ENCODE measurements around the gene SWI5.

Gene SWI5

DNA sequence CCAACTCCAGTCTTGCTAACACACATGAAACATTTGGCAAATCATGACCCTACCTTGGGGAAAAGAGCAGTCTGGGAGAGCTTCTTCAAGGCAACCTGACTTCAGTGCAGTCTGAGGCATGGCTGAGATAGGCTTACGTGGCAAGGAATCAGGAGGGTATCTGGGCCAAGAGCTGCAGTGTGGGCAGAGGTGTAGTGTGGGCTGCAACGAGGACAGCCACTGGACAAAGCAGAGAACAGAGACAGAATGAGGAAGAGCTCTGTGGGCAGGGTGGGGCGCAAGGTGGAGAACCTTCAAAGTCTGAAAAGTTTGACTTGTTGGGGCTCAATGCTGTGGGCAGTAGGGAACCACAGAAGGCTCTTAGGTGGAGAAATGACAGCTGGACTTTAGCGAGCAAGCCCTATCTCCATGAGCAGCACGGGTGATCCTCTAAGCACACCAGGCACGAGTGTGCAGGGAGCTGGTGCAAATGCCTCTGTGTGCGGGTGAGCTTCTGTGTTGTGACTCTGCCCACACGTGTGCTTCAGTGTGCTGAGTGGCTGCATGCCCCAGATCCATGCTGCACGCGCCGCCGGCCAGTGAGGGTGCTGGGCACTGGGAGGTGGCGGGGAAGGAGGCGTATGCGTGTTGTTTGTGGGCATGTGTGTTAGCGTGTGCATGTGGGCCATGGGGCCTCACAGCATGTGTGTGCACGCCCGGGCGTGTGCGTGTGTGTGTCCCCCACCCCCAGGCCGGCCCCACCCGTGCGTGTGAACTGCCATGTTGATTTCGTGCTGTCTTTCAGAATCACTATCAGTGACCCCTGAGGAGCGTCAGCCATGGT lies 23.5 kb upstream of the SWI5 start:
- H3K4me1 ChIP-seq (ENCODE audit: control insufficient read depth, insufficient read depth, low read length, poor library complexity, severe bottlenecking) = peaks cover 15% of the 10 kb centered on the region
- H3K36me3 ChIP-seq (ENCODE audit: control insufficient read depth, insufficient read depth, low read length) = peaks cover 37% of the 10 kb centered on the region
- H3K9me3 ChIP-seq (ENCODE audit: control insufficient read depth, low read length) = no peaks in the 10 kb centered on the region
- WGBS, 2 experiments (ENCODE audit: insufficient coverage in 2 of 2) = 96 to 97% methylated on average over 25 of the region's 25 CpGs
- no peak overlapping the region for H3K4me3 ChIP-seq (ENCODE audit: extremely low read depth, insufficient read depth, low read length, poor library complexity, severe bottlenecking)
- H3K27ac ChIP-seq (ENCODE audit: low read depth, low read length, severe bottlenecking) = no peak overlapping the region

- H3K4me3 ChIP-seq (ENCODE audit: extremely low read depth, insufficient read depth, low read length, poor library complexity, severe bottlenecking) = no peak overlapping the region
- H3K4me1 ChIP-seq (ENCODE audit: control insufficient read depth, insufficient read depth, low read length, poor library complexity, severe bottlenecking) = peaks cover 15% of the 10 kb centered on the region
- H3K36me3 ChIP-seq (ENCODE audit: control insufficient read depth, insufficient read depth, low read length) = peaks cover 44% of the 10 kb centered on the region
- WGBS, 2 experiments (ENCODE audit: insufficient coverage in 2 of 2) = 94 to 95% methylated on average over 26 to 27 of the region's 31 CpGs
- no peaks in the 10 kb centered on the region for H3K9me3 ChIP-seq (ENCODE audit: control insufficient read depth, low read length)
- H3K27ac ChIP-seq (ENCODE audit: low read depth, low read length, severe bottlenecking) = no peak overlapping the region
Measured at GRCh38 chr9:128253140-128253990, 22.7 kb upstream of the SWI5 start.

- Histone ChIP-seq H3K4me1 (ENCODE audit: control insufficient read depth, insufficient read depth, low read length, poor library complexity, severe bottlenecking) (peaks cover 15% of the 10 kb centered on the region), H3K36me3 (ENCODE audit: control insufficient read depth, insufficient read depth, low read length) (peaks cover 50% of the 10 kb centered on the region), H3K27ac (ENCODE audit: low read depth, low read length, severe bottlenecking) (no peak overlapping the region), H3K4me3 (ENCODE audit: extremely low read depth, insufficient read depth, low read length, poor library complexity, severe bottlenecking) (no peak overlapping the region), H3K9me3 (ENCODE audit: control insufficient read depth, low read length) (no peaks in the 10 kb centered on the region)
- 89 to 98% methylated on average over 5 of the region's 7 CpGs for WGBS, 2 experiments (ENCODE audit: insufficient coverage in 2 of 2)
Measured at GRCh38 chr9:128253991-128254346, 22.1 kb upstream of the SWI5 start.

- Histone ChIP-seq H3K36me3 (ENCODE audit: control insufficient read depth, insufficient read depth, low read length) (peaks cover 54% of the 10 kb centered on the region), H3K4me3 (ENCODE audit: extremely low read depth, insufficient read depth, low read length, poor library complexity, severe bottlenecking) (no peak overlapping the region), H3K9me3 (ENCODE audit: control insufficient read depth, low read length) (no peaks in the 10 kb centered on the region), H3K4me1 (ENCODE audit: control insufficient read depth, insufficient read depth, low read length, poor library complexity, severe bottlenecking) (peaks cover 15% of the 10 kb centered on the region), H3K27ac (ENCODE audit: low read depth, low read length, severe bottlenecking) (no peak overlapping the region)
- WGBS, 2 experiments (ENCODE audit: insufficient coverage in 2 of 2) = 97 to 98% methylated on average over 7 to 16 of the region's 20 CpGs
Measured at GRCh38 chr9:128254362-128254761, 21.7 kb upstream of the SWI5 start.

- Histone ChIP-seq H3K27ac (ENCODE audit: low read depth, low read length, severe bottlenecking) (peak overlapping the region; percentile 10), H3K4me3 (ENCODE audit: extremely low read depth, insufficient read depth, low read length, poor library complexity, severe bottlenecking) (no peak overlapping the region), H3K9me3 (ENCODE audit: control insufficient read depth, low read length) (no peaks in the 10 kb centered on the region), H3K36me3 (ENCODE audit: control insufficient read depth, insufficient read depth, low read length) (peaks cover 55% of the 10 kb centered on the region), H3K4me1 (ENCODE audit: control insufficient read depth, insufficient read depth, low read length, poor library complexity, severe bottlenecking) (peaks cover 15% of the 10 kb centered on the region)
- 55 to 58% methylated on average over 15 of the region's 18 CpGs for WGBS, 2 experiments (ENCODE audit: insufficient coverage in 2 of 2)
Measured at GRCh38 chr9:128254855-128255759, 21.0 kb upstream of the SWI5 start.

DNA sequence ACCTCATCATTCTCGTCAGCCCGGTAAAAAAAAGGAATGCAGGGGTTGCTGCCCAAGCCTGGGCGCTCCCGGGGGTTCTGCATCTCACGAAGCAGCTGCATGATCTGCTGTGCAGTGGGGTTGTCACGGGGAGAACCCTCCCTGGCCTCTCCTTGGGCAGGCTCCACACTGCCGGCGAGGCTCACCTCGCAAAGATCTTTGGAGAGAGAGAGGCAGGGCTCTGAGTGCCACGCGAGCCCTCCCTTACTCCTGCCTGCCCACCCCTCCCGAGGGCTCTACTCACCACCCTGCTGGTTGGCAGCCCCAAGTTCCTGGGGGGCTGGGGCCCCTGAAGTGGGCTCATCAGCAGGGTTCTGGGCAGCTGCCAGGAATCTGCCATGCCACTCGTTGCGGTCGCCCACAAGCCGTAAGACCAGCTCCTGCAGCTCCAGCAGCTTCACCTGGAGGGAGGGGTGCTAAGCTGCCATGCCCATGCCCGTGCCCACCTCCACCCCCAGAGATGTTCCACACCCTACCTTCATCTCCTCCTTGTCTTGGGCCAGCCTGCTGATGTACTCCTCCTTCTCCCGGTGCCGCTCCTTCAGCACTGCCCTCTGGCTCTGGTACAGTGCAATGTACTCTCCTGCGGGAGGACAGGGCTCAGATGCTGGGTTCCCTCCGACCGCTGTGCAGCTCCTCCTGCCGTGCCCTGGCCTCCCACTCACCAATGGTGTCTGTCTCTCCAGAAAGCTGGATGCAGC lies 18.8 kb upstream of the SWI5 start:
- H3K4me3 ChIP-seq (ENCODE audit: extremely low read depth, insufficient read depth, low read length, poor library complexity, severe bottlenecking) = no peak overlapping the region
- WGBS, 2 experiments (ENCODE audit: insufficient coverage in 2 of 2) = 92% methylated on average over 18 to 20 of the region's 23 CpGs
- H3K9me3 ChIP-seq (ENCODE audit: control insufficient read depth, low read length) = no peaks in the 10 kb centered on the region
- peaks cover 74% of the 10 kb centered on the region for H3K36me3 ChIP-seq (ENCODE audit: control insufficient read depth, insufficient read depth, low read length)
- peaks cover 6% of the 10 kb centered on the region for H3K4me1 ChIP-seq (ENCODE audit: control insufficient read depth, insufficient read depth, low read length, poor library complexity, severe bottlenecking)
- no peak overlapping the region for H3K27ac ChIP-seq (ENCODE audit: low read depth, low read length, severe bottlenecking)

DNA sequence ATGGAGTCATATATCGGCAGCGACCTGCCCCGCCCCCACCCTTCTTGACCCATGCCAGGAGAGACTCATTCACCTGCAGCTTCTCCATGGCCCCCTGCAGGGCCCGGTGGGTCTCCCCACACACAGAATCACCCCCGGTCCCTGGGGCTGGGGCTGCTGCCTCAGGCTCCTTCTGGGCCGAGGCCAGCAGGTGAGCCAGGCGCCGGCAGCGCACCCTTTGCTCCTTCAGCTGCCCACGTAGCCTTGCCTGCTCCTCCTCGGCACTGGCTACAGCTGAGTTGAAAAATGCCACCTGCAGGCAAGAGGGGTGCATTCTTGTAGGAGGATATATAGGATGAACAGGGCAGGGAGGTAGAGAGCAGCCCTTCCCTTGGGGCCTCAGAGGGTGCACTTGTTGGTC lies 18.2 kb upstream of the SWI5 start:
- H3K4me1 ChIP-seq (ENCODE audit: control insufficient read depth, insufficient read depth, low read length, poor library complexity, severe bottlenecking) = peaks cover 6% of the 10 kb centered on the region
- no peak overlapping the region for H3K4me3 ChIP-seq (ENCODE audit: extremely low read depth, insufficient read depth, low read length, poor library complexity, severe bottlenecking)
- no peak overlapping the region for H3K27ac ChIP-seq (ENCODE audit: low read depth, low read length, severe bottlenecking)
- peaks cover 81% of the 10 kb centered on the region for H3K36me3 ChIP-seq (ENCODE audit: control insufficient read depth, insufficient read depth, low read length)
- WGBS, 2 experiments (ENCODE audit: insufficient coverage in 2 of 2) = 93 to 100% methylated on average over 5 to 11 of the region's 11 CpGs
- H3K9me3 ChIP-seq (ENCODE audit: control insufficient read depth, low read length) = no peaks in the 10 kb centered on the region

DNA sequence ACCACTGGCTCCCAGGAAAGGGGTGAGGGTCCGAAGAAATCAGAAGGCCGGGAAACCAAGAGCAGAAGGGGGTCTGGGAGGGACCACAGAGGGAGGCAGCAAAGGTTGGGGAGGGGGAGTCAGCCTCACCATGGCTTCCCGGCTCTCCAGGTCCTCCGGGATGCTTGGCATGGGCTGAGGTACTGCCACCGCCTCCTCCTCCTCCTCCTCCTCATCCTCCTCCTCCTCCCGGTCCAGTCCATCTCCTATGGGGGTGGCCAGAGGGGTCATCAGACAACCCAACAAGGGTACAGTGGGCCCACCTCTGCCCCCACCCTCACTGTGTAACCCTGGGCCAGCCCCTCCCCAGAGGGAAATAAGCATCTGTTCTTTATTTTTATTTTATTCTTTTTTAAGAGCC lies 17.8 kb upstream of the SWI5 start:
- WGBS, 2 experiments (ENCODE audit: insufficient coverage in 2 of 2) = 90 to 100% methylated on average over 2 of the region's 6 CpGs
- Histone ChIP-seq H3K27ac (ENCODE audit: low read depth, low read length, severe bottlenecking) (no peak overlapping the region), H3K4me1 (ENCODE audit: control insufficient read depth, insufficient read depth, low read length, poor library complexity, severe bottlenecking) (peaks cover 6% of the 10 kb centered on the region), H3K4me3 (ENCODE audit: extremely low read depth, insufficient read depth, low read length, poor library complexity, severe bottlenecking) (no peak overlapping the region), H3K36me3 (ENCODE audit: control insufficient read depth, insufficient read depth, low read length) (peaks cover 82% of the 10 kb centered on the region), H3K9me3 (ENCODE audit: control insufficient read depth, low read length) (no peaks in the 10 kb centered on the region)

DNA sequence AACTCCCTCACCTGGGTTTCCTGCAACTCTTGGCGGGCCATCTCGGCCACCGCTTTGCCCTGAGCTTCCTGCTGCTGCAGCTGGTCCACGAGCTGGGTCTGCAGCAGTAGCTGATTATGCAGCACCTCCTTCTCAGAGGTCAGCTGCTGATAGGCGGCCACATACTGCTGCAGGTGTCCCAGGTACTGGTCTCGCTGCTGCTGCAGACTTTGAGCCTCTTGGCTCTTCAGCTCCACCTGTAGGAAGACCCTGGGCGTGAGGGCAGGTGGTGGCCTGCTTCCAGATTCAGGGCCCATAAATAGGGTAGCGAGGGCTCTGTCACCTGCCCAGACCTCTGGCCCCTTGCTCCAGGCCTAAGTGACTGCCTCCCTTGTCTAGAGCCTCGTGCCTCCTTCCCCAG lies 16.9 kb upstream of the SWI5 start:
- peaks cover 82% of the 10 kb centered on the region for H3K36me3 ChIP-seq (ENCODE audit: control insufficient read depth, insufficient read depth, low read length)
- peaks cover 6% of the 10 kb centered on the region for H3K4me1 ChIP-seq (ENCODE audit: control insufficient read depth, insufficient read depth, low read length, poor library complexity, severe bottlenecking)
- H3K9me3 ChIP-seq (ENCODE audit: control insufficient read depth, low read length) = no peaks in the 10 kb centered on the region
- H3K27ac ChIP-seq (ENCODE audit: low read depth, low read length, severe bottlenecking) = no peak overlapping the region
- WGBS, 2 experiments (ENCODE audit: insufficient coverage in 2 of 2) = 93 to 96% methylated on average over 9 of the region's 9 CpGs
- H3K4me3 ChIP-seq (ENCODE audit: extremely low read depth, insufficient read depth, low read length, poor library complexity, severe bottlenecking) = no peak overlapping the region

- no peak overlapping the region for H3K27ac ChIP-seq (ENCODE audit: low read depth, low read length, severe bottlenecking)
- H3K4me1 ChIP-seq (ENCODE audit: control insufficient read depth, insufficient read depth, low read length, poor library complexity, severe bottlenecking) = peaks cover 2% of the 10 kb centered on the region
- peaks cover 84% of the 10 kb centered on the region for H3K36me3 ChIP-seq (ENCODE audit: control insufficient read depth, insufficient read depth, low read length)
- 92 to 98% methylated on average over 11 to 17 of the region's 17 CpGs for WGBS, 2 experiments (ENCODE audit: insufficient coverage in 2 of 2)
- H3K9me3 ChIP-seq (ENCODE audit: control insufficient read depth, low read length) = no peaks in the 10 kb centered on the region
- no peak overlapping the region for H3K4me3 ChIP-seq (ENCODE audit: extremely low read depth, insufficient read depth, low read length, poor library complexity, severe bottlenecking)
Measured at GRCh38 chr9:128260340-128260739, 15.7 kb upstream of the SWI5 start.
